Skeletal muscle tissue (tissue), 4 donors: ENCODE results near the gene LRRC59. TPM values are rescaled to one million over a fixed set of nuclear protein-coding genes. Genes with fewer than 3 reads are reported as not detected.
A peak's percentile ranks its signal among the peaks of the same experiment; 100 is the strongest.

ENCODE experiments used
- H3K27ac ChIP-seq: one replicate; pipeline ENCODE4 v1.7.0; 2013; ENCODE audit warnings: mild to moderate bottlenecking, low read depth, low read length, inconsistent platforms
- H3K27me3 ChIP-seq, 3 donors: one replicate each; pipeline ENCODE4 v1.7.0; 2013; ENCODE audit warnings: low read length in 3 of 3; ENCODE audit not compliant: control insufficient read depth in 3 of 3, insufficient read depth in 3 of 3
- H3K36me3 ChIP-seq, 3 donors: one replicate each; pipeline ENCODE4 v1.7.0; 2013; ENCODE audit warnings: low read length in 3 of 3; ENCODE audit not compliant: control insufficient read depth in 3 of 3, insufficient read depth in 3 of 3
- H3K4me1 ChIP-seq, 3 donors: one replicate each; pipeline ENCODE4 v1.7.0; 2013; ENCODE audit warnings: low read length in 3 of 3, mild to moderate bottlenecking in 3 of 3; ENCODE audit not compliant: control insufficient read depth in 3 of 3, insufficient read depth in 3 of 3
- H3K4me3 ChIP-seq, 3 donors: one replicate each; pipeline ENCODE4 v1.7.0; 2013; ENCODE audit warnings: low read length in 3 of 3
- H3K9ac ChIP-seq, 3 donors: one replicate each; pipeline ENCODE4 v1.7.0; 2013; ENCODE audit warnings: low read length in 3 of 3, mild to moderate bottlenecking in 3 of 3, moderate library complexity in 2 of 3, low read depth in 1 of 3
- H3K9me3 ChIP-seq, 3 donors: one replicate each; pipeline ENCODE4 v1.7.0; 2013; ENCODE audit warnings: low read length in 3 of 3; ENCODE audit not compliant: control insufficient read depth in 3 of 3
- total RNA-seq: library from RNA; depleted of rRNA; stranded (reverse); fragments of >200 nt; gene quantifications from one replicate; pipeline ENCODE4 v1.2.3, GENCODE V29; 2014
- donor health status: Osteomylitis.

Gene LRRC59
- total RNA-seq, 1 donor from 2014 or later = 43.3 TPM

GRCh38 chr17:50349243-50349600, 48.1 kb downstream of the LRRC59 start:
- Histone ChIP-seq H3K36me3 (peaks cover 2 to 6% (median 4%) of the 10 kb centered on the region in 3 donors), H3K4me1 (peaks cover 18 to 26% (median 20%) of the 10 kb centered on the region in 3 donors), H3K27ac (no peak overlapping the region), H3K9ac (no peak overlapping the region), H3K27me3 (no peaks in the 10 kb centered on the region), H3K4me3 (no peak overlapping the region), H3K9me3 (no peaks in the 10 kb centered on the region)

- Histone ChIP-seq H3K27me3 (no peaks in the 10 kb centered on the region), H3K4me1 (peaks cover 18 to 26% (median 20%) of the 10 kb centered on the region in 3 donors), H3K9ac (peak overlapping the region in 1 of 3 donors; percentile 30), H3K36me3 (peaks cover 0 to 2% (median 0%) of the 10 kb centered on the region in 3 donors), H3K27ac (no peak overlapping the region), H3K4me3 (no peak overlapping the region), H3K9me3 (no peaks in the 10 kb centered on the region)
These were observed 48.6 kb downstream of the LRRC59 start for GRCh38 chr17:50348522-50349242.

DNA sequence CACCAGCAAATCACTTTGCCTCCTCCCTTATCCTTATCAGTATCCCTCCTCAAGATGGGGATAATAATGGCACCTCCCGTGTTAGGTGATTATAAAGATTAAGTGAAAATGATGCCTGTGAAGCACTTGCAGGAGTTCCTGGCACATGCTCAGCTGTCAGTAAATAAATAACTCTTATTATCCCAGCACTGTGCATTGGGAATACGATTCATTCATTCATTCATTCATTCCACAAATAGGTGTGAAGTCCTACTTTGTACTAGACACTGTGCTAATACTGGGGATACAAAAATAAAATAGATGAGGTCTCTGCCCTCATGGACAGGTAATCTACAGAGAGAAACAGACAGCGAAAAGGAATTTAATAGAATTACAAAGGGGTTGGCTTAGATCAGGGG, 49.4 kb downstream of the LRRC59 start:
- Histone ChIP-seq H3K9me3 (no peaks in the 10 kb centered on the region), H3K4me3 (no peak overlapping the region), H3K27ac (no peak overlapping the region), H3K27me3 (peaks cover 0 to 1% (median 0%) of the 10 kb centered on the region in 3 donors), H3K4me1 (peaks cover 18 to 26% (median 20%) of the 10 kb centered on the region in 3 donors), H3K36me3 (no peaks in the 10 kb centered on the region), H3K9ac (peak overlapping the region in 1 of 3 donors; percentile 45)

- peaks cover 0 to 3% (median 0%) of the 10 kb centered on the region in 3 donors for H3K27me3 ChIP-seq
- H3K4me3 ChIP-seq = peak overlapping the region; percentile 79 to 84 (median 84)
- H3K36me3 ChIP-seq = no peaks in the 10 kb centered on the region
- H3K27ac ChIP-seq = no peak overlapping the region
- H3K4me1 ChIP-seq = peaks cover 18 to 26% (median 20%) of the 10 kb centered on the region in 3 donors
- peak overlapping the region; percentile 79 to 89 (median 84) for H3K9ac ChIP-seq
- H3K9me3 ChIP-seq = no peaks in the 10 kb centered on the region
These were observed 50.0 kb downstream of the LRRC59 start for GRCh38 chr17:50347117-50347893.

DNA sequence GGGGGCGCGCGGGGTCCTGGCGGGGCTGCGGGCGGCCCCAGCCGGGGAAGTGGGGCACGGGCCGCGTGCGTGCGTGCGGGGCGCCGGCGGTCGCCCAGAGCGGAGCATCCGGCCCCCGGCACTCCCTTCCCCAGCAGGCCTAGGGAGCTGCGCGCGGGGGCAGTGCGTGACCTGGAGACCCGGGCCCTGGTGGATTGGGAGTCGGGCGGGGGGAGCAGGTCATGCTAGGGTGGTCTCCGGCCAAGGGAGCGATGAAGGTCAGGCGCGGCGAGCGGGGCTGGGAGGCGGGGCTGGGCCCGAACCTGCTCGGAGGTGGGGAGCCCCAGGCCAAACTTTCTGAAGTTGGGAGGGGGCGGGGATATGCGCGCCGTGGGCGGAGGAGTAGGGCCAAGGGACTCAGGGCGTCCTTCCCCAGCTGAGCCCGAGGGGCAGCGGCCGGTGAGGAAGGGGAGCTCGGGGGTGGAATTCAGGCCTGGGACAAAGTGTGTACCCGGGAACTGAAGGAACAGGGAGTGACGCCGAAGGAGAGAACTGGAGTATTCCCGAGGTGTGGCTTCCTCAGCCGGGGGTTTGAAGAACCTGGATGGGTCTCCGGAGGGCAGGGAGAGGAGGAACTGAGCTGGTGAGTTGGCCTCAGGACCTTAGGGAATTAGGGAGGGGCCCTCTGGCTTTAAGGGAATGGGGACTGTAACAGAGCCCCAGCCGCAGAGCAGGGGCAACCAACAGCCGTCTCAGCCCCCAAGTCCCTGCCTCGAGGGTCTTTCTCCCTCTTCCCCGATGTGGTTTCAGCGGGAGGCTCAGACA, 50.8 kb downstream of the LRRC59 start:
- peak overlapping the region; percentile 79 to 89 (median 84) for H3K9ac ChIP-seq
- H3K4me1 ChIP-seq = peaks cover 18 to 26% (median 20%) of the 10 kb centered on the region in 3 donors
- H3K27me3 ChIP-seq = peaks cover 0 to 3% (median 0%) of the 10 kb centered on the region in 3 donors
- H3K36me3 ChIP-seq = no peaks in the 10 kb centered on the region
- H3K4me3 ChIP-seq = peak overlapping the region; percentile 79 to 84 (median 84)
- no peaks in the 10 kb centered on the region for H3K9me3 ChIP-seq
- H3K27ac ChIP-seq = no peak overlapping the region

- no peak within 1 kb of the TSS for H3K27ac ChIP-seq
These were observed 51.7 kb downstream of the LRRC59 start, which contains the start of gene XYLT2 for GRCh38 chr17:50345432-50346312. Gene XYLT2 (plus strand): TSS chr17:50346126. CDS start chr17:50346141, 15 bp downstream.

DNA sequence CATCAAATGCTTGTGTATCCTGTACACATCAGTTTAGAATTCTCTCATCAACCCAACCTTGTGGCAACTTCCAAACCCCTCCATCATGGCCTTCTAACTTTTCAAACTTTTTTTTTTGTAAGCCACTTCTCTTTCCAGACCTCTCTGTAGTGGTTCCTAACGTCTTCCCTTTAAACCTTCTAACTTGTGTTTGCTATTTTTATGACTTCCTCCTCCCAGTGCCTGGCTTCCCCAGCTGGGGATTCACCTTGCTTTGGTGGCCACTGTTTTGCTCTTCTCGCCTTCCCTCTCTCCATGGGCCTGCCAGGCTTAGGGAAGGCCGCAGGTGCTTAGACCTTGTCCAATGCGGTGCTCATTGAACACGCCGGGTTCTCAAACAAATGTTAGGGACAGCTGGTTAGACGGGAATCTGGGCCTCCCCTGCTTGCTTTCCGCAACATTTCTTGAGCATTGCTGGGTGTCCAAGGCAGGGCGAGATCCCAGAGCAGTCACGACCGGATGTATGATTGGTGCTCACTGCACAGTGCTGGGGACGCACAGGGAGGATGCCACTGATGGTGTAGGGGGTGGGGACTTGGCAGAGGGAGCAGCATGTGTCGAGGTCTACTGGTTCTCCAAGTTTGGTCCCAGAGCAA, 52.5 kb downstream of the LRRC59 start:
- no peak overlapping the region for H3K27ac ChIP-seq
- no peaks in the 10 kb centered on the region for H3K9me3 ChIP-seq
- H3K27me3 ChIP-seq = peaks cover 0 to 3% (median 0%) of the 10 kb centered on the region in 3 donors
- H3K9ac ChIP-seq = peak overlapping the region in 1 of 3 donors; percentile 83
- H3K36me3 ChIP-seq = no peaks in the 10 kb centered on the region
- H3K4me3 ChIP-seq = no peak overlapping the region
- peaks cover 18 to 26% (median 20%) of the 10 kb centered on the region in 3 donors for H3K4me1 ChIP-seq

More at GRCh38 chr17:50345432-50346312, 51.7 kb downstream of the LRRC59 start, which contains the start of gene XYLT2:
- no peaks in the 10 kb centered on the region for H3K36me3 ChIP-seq
- H3K4me1 ChIP-seq = peaks cover 18 to 26% (median 20%) of the 10 kb centered on the region in 3 donors
- peak within 1 kb of the TSS; percentile 79 to 89 (median 84) for H3K9ac ChIP-seq
- H3K9me3 ChIP-seq = no peaks in the 10 kb centered on the region
- peak within 1 kb of the TSS; percentile 79 to 84 (median 84) for H3K4me3 ChIP-seq
- peaks cover 0 to 3% (median 0%) of the 10 kb centered on the region in 3 donors for H3K27me3 ChIP-seq

- peaks cover 0 to 3% (median 0%) of the 10 kb centered on the region in 3 donors for H3K27me3 ChIP-seq
- no peak overlapping the region for H3K9ac ChIP-seq
- peaks cover 0 to 2% (median 0%) of the 10 kb centered on the region in 3 donors for H3K9me3 ChIP-seq
- H3K4me1 ChIP-seq = no peaks in the 10 kb centered on the region
- no peaks in the 10 kb centered on the region for H3K36me3 ChIP-seq
- H3K27ac ChIP-seq = no peak overlapping the region
- no peak overlapping the region for H3K4me3 ChIP-seq
These were observed 57.9 kb downstream of the LRRC59 start for GRCh38 chr17:50339381-50339780.
